GM19328 (cell line): ENCODE results near the gene TRIM8.

Experiments used
- ATAC-seq: cut with Tn5 transposase; IDR thresholded peaks from one replicate; pipeline ENCODE4 v1.9.1; 2021; ENCODE audit warnings: mild to moderate bottlenecking, moderate library complexity; ENCODE audit not compliant: unreplicated experiment

Gene TRIM8

DNA sequence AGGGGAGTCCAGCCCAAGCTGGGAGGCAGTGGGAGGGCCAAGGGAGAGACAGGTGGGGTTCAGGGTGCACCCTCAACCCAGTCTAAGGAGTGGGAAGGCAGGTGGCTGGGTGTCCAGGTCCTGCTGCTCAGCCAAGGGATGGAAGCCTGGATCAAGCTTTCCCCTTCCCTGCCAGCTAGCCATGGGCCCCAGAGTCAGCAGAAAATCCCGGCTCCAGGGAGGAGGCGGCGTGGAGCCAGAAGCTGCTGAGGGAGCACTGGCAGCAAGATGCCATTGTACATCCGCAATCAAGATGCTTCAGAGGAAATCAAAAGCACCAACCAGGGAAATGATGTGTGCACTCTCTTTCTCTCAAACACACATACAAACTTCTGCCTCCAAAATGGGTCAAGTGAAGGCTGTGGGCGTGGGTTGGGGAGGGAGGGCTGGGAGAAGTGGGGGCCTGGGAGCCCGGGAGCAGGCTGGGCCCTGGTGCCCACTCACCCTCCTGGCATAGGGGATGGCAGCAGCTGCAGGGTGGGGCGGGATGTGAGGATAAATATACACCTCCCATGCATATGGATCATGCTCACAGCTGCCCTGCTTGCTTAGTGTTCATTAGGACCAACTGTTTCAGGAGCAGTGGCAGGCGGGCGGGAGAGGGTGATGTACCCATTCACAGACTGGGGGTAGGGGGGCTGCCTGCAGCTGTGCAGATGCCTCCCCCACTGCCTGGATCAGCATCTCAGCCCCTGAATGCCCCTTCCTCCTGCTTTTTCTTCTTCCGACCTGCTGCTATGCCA lies 24.2 kb downstream of the TRIM8 start:
- no peak for ATAC-seq

DNA sequence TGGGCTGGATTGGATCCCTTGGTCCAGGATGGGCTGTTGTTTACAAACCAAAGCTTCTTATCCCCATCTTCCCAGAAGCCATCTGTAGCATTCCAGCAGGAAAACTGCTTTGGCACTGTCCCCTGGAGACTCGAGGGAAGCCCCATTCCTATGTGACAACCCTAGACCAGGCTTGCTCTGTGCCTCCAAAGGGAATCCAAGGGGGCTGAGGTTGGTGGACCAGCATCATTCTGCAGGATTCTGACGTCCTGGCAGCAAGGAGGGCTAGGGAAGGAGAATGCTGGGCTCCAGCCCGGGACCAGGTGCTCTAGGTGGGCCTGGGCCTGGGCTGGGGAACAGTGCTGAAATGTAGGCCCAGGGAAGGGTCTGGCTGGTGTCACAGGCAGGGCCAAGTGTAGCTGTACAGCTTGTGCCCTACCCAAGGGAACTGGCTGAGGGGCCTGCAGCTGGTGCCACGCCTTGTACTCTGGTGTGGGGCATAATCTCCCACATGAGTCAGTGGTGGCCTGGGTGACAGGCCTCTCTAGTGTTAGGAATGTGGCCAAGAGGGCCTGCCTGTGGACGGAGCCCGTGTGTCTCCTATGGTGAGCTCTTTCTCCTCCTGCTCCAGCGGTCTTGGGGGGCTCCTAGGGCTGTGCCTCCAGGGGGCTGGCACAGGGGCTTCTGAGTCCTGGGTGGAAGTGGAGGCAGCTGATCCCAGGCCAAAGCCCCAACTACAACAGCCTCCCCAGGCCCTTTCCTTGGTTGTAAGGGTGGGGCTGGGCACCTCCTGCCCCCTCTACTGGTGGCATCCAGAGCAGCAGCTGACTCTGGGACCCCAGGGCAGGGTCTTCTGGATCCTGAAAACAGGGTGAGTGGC lies 25.2 kb downstream of the TRIM8 start:
- ATAC-seq, result no peak

DNA sequence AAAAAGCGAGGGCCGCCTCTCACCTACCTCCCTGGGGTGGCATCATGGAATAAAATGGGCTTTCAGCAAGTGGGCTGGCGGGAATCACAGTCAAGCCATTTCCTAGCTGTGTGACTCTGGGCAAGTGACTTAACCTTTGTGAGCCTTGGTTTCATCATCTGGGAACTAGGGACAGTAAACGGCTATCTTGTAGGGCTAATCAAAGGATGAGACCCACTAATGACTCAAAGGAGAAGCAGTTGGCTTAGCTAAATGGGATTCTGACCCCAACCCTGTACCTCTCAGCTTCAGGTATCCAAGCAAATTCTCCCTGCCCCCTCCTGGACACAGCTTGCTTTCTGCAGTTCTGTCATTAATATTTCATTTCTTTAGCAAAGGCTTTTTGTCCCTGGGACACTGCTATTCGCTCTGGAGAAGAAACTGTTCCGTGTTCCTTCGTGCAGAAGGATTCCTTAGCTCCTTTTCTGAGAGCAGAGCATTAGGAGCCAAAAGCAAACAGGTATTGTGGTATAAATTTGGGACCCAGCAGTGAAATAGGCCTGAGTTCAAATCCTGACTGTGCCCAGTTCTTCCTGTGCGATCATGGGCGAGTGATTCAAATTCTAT lies 25.9 kb downstream of the TRIM8 start:
- no peak for ATAC-seq

DNA sequence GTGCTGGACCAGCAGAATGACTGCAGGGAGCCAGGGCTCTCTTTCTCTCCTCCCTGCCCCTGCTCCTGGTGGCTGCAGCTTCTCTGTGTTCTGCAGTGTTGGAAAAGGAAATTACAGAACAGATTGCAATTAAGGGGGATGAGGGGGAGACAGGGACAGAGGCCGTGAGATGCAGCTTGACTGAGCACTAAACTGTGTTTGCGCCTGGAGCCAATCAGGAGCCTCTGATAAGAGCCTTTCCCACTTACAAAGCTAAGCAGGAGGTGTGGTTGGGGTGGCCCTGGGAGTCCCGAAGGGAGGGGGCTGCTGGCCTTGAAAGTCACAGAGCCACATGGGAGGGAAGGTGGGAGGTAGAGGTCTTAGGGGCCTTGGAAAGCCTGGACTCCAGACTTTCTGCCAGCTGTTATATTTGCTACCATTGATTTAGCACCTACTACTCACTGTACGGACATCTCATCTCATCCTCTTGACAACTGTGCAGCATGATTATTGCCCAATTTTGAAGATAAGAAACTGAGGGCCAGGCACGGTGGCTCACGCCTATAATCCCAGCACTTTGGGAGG lies 26.7 kb downstream of the TRIM8 start:
- ATAC-seq, result no peak

DNA sequence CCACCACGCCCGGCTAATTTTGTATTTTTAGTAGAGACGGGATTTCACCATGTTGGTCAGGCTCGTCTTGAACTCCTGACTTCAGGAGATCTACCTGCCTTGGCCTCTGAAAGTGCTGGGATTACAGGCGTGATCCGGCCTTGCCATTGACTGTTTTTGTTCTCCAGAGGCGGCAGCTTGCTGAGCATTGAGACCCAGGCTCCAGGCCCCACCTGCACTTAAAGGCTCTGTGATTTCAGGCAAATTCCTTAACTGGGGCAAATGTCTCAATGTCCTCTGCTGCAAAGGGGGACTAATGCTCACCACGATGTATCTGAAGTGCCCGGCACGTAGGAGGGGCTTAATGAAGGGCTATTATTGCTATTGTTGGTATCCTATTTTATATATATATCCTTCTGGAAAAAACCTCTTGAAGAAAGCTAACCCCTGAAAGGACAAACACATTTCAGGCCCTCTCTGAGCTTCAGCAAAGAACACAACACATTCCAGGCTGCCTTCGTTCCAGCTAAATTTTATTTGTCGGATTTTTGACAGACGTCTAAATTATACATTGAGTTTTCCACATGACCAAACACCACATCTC lies 29.0 kb downstream of the TRIM8 start:
- no peak for ATAC-seq

DNA sequence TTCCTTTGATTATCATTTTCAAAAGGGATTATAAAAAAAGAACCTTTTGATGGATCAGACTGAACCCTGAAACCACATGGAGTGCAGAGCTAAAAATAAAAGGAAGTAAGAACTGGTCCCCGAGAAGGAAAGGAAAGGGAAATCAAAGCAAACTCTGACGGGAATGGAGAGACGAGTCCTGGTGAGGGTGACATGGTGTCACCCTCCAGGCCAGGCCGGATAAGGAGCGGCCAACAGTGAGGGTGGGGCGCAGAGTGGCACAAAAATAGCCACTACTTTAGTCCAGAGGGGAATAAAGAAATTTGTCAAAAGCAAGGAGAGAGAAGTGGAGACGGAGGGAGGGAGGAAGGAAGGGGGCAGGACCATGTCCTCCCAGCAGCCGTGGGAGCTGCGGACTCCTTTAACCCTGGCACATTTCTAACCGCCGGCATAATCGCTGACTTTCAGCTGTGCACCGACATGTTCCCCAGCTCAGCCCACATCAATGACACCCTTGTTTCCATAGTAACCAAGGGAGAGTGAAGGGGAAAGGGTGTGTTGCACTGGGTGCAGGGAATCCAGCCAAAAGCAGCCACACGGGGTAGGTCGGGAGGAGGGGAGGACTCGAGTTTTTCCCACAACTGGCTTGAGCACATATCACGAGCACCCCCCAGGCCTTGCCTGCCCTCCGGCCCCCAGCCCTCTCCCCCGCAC lies 29.7 kb downstream of the TRIM8 start:
- ATAC-seq, result no peak

DNA sequence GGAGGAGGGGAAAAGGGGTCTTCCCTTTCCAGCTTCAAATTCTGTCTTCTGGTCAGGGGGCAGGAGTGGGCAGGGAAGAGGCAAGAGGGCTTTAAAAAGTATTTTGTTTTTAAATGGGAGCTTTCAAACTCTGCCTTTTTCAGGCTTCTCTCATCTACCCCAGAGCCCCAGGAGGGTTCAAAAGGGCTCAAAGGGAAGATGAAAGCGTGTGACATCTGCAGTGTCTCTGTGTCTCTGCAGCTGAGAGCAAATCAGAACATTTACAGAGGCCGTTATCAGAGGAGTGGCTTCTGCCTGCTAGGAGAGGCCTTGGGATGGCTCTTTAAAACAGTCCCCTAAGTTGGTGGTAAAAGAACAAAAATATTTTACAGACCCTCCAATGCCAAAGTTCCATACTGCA lies 30.3 kb downstream of the TRIM8 start:
- ATAC-seq, result no peak

DNA sequence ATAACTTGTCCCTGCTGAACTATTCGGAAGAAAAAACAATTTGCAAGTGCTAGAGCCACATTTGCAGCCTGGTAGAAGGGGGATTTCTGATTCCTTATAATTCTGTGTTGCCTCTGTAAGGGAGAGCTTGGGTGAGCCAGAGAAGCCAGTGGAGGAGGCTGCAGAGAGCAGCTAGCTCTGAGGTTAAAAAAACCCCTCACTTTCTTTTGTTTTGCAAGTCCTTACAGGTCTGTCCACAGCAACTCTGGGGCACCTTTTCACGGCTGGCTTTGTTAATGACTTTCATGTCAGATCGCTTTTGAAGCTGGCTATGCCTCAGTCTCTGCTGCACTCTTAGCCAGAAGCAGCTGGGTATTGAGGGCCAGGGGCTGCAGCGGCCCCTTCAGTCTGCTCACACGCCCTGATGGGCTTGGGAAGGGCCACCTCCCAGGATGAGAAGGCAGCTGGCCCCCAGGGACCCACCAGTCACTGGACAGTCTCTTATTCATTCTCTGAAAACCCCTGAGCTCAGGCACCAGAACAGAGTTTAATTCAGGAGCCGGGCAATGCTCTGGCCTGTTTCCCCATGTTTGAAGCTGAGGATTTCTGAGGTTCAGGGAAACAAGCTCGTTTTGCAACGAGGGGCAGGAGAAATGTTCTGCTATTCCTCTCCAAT lies 30.9 kb downstream of the TRIM8 start:
- no peak for ATAC-seq

DNA sequence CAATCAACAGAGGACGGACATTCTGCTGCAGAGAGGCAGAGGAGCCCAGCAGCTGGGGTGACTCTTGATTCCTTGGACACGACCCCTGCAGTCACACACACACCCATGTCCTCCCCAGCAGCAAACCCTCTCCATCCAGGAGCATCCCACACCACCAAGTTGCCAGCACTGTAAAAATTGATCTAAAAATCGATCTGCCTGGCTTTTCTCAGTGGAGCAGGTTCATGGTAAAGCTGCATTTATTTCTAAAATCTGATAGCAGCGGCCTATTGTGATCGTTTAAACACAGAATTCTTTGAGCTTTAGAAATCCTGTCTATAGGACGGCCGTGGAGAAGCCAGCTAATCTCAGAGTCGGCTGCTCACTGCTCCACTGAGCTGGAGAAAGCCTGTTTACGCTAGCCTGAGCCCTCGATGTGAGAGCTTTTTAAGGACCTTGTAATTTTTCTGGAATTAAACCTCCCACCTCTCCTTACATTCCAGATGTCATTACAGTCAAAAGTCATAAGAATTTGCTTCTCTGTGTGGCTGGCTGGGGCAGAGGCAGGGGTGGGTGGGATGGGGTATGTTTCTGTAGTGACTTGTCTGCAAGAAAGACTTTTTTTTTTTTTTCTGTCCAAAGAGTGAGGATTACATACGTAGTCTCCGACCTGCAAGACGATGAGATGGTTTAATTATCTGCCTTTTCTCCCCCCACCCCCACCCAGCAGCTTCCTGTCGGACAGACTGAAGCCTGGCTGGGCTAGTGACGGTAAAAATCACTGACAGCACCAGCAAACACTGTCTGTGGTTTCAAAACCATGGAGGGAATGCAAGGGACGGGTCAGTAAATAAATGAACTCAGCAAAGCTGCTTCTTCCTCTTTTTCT lies 31.6 kb downstream of the TRIM8 start:
- ATAC-seq, result no peak

DNA sequence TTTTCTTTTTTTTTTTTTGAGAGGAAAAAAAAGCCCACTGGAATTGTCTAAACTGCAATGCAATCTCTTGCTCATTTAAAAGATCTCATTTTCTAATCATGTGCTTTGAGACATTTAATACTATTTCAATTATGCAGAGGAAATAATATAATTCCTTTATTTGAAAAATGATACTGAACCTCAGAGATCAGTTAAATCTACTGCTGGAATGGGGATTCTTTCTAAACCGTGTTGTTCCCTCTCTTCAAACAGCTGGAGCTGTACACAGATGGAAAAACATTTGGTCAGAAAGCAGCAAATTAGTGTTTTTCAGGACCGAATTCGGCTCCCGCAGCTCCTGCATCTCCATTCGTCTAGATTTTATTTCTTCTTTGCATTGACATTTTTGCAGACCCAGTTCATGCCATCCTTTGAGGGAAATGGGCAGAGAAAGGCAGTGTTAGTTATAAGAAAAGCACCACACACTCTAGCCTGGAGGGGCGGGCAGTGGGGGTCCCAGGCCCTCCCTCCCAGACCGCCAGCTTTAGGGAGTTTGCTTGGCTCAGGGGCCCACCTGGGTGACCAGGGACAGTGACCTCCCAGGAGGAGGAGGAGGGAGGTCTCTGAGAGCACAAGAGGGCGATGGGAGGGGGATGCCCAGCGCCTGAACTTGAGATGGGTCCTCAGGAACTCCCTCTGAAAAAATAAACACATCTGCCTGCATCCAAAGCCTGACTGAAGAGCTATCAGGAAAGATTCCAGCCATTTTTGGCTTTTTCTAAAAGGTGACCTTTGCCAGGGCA lies 32.4 kb downstream of the TRIM8 start:
- ATAC-seq, result no peak

DNA sequence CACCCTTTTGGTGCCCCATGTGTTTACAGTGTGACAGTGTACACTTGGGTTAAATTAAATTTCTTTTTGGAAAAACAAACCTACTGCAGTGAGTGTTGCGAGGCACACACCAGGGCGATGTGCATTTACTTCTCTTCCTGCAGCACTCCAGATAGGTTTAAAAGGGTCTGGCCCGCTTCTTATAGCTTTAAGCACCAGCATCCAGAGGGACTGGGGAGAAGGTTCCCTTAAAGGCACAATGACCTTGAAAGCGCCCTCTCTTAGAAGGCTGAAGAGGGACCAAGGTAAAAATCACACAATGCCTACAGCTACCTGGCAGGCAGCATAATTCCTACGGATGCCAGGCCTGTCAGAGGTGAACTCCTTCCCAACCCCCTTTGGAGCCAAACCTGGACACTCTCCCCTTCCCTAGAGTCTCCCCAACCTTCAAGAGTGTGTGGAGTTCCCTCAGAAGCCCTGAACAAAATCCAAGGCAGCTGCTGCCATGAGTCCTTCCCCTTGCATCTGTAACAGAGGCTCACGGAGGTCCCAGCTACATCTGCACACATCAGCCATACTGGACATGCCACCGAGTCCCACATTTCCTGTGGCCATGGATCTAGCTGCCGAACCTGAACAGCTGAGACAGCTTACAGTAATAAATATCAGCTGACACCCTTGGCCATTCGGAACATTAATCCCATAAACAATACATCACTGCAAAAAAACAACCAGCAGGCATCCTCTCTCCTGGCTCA lies 33.2 kb downstream of the TRIM8 start:
- ATAC-seq, result no peak

DNA sequence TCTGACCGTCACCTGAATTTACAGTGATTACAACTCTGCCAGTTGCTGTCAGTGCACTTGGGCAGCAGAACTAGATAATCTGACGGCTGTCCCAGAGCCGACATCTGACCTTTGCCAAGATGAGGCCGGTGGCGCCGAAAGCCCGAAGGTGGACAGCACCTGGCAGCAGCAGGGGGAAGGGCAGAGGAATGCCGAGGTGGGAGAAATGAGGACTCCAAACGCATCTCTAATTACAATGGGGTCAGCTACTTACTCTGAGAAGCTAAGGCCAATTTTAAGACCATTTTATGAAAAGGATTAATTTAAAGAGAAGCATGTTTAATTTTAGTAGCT lies 33.8 kb downstream of the TRIM8 start:
- ATAC-seq, result no peak

DNA sequence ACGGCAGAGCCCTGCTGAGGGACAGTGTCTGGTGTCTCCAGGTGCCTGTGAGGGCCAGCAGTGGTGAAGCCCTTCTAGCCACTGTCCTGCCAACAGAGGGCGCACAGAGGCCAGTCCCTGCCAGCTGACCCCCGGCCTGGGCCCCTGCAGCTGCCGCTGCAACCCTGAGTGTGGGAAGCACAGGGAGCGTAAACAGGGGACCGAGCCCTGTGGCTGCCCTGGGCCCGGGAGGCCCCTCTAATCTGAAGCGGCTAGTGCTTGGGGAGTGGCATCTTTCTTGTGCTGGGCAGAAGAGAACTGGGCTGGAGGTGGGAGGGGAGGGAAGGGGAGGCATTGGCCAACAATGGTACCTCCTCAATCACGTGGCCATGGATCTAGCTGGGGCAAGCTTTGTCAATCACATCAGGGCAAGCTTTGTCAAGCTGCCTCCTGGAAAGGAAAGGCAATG lies 34.6 kb downstream of the TRIM8 start:
- no peak for ATAC-seq

DNA sequence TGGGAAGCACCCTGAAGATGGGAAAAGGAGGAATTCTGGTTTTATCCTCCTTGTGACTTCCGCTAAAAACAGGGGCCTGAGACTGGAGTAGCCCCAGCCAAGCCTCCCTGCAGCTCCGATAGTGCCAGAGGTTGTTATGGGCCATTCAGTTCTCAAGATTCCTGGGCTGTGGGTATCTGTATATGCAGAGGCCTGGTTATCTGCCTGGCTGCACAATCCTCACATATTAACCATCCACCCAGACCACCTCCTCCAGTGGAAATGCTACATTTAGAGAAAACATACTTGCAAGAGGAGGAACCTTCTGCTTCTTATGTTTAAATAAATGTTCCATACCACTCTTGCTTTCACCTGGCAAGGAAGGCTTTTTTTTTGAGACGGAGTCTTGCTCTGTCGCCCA lies 35.3 kb downstream of the TRIM8 start:
- ATAC-seq, result no peak

DNA sequence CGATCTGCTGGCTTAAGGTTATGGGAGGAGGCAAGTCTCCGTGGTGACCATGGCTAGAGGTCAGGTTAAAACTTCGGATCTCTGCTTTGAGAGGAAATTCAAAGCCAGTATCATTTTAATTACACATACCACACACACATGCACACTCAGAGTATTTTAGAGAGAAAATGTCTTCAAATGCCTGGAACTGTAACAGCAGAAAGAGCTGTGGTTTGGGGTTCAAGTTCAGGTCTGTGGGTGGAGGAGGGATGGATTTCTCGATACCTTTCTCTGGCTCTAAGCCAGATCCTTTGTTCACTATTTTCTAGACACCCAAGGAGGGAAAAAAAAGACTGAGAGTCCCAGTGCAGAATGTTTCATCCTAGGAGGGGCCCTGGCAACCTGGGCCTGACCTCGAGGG lies 37.4 kb downstream of the TRIM8 start:
- ATAC-seq, result no peak

DNA sequence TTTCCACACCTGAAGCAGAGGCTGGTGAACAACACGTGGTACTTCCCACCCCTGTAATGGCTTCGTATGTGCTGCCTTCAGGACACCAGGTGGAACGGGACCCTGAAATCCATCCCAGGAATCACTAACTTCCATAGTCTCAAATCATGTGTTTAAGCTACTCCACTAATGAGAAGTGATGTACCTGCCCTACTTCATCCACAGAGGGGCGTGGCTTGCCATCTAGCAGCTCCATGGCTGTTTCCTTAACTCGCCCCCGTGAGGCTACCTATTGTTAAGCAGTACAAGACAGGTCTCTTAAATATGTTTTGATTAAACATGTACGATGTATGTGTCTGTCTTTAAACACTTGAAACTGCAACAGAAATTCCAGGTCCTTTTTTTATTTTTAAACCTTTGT lies 38.1 kb downstream of the TRIM8 start:
- ATAC-seq, result no peak

DNA sequence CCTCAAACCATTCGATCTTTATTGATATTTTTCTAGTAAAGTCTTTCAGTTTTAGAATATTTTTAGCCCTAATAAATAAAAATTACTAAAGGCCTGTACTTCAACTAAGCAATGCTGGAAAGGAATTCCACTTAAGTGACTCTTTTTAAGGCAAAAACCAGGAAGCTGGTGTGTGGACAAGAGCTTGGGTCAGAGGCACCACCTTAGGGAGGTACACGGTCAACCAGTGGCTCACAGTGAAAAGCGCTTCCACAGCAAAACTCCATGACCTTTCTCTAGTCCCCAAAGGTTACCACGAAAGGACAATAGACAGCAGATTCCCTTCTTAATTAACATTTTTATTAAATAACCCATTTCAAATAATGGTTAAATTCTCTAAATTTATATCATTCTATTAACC lies 38.7 kb downstream of the TRIM8 start:
- ATAC-seq, result no peak

DNA sequence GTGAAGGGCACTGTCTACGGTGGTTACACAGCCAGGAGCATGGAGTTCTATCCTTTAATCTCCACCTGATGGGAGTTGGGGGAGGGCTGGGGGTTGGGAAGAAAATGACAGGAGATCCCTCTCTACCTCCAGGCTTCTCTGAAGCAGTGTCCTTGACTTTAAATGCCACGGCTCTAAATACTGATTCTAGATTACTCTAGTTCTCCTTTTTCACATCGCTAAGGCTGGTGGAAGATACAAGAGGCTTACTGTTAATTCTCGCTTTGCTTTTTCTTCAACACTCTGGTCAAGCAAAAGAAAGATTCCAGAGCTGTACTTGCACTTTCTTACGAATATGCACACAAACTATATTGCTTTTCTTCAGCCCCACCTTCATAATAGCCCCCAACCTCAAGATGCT lies 39.5 kb downstream of the TRIM8 start:
- no peak for ATAC-seq
